Testis (tissue), 2 donors: ENCODE results near the gene LMLN.

Source experiments
- POLR2A ChIP-seq: fragments of 450-650 bp; IDR thresholded peaks from one replicate; pipeline ENCODE4 v1.6.1; 2017; ENCODE audit warnings: antibody characterized with exemption, mild to moderate bottlenecking, moderate library complexity
- TF ChIP-seq, protein P1 (sequence below), 3 experiments: fragments of 450-650 bp in 2 of 3; fragments of 200-600 bp in 1 of 3; sonication (generic) in 1 of 3; IDR thresholded peaks; one replicate each; pipeline ENCODE4 v1.5.1; 2016 to 2019; ENCODE audit warnings: antibody characterized with exemption in 3 of 3, mild to moderate bottlenecking in 2 of 3, moderate library complexity in 1 of 3

DNA sequence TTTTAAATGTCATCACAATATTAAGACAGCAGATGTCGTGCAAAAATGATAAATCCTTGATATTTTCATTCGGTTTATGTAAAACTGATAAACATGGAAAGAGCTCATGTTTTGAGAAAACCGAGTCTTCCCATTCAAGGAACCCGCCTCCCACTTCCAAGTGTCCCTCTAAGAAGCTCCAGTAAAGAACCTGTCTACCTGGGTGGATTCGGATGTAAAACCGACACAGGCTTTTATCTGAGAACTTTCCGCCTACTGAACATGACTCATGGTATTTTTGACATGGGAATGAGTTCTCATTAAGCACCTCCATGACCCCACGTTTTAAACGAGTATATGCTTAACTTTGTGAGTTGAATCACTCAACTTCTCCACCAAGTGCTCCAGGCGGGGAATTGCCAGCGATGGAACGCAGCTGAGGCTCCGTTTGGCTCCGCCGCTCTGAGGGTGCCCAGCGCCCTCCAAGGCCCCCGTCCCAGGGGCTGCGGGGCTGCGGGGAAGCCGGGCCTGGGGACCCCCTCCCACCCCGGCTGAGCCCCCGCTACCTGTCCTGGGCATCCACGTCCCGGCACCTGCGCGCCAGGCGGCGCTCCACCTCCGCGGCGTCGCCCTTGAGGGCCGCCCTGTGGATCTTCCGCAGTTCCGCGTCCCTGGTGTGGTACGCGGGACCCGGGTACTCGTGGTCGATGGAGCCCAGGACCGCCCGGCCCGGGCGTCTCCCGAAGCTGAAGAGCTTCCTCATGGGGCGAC lies 119.9 kb downstream of the LMLN start:
- TF ChIP-seq POLR2A: no peak
- TF ChIP-seq, protein P1, sequence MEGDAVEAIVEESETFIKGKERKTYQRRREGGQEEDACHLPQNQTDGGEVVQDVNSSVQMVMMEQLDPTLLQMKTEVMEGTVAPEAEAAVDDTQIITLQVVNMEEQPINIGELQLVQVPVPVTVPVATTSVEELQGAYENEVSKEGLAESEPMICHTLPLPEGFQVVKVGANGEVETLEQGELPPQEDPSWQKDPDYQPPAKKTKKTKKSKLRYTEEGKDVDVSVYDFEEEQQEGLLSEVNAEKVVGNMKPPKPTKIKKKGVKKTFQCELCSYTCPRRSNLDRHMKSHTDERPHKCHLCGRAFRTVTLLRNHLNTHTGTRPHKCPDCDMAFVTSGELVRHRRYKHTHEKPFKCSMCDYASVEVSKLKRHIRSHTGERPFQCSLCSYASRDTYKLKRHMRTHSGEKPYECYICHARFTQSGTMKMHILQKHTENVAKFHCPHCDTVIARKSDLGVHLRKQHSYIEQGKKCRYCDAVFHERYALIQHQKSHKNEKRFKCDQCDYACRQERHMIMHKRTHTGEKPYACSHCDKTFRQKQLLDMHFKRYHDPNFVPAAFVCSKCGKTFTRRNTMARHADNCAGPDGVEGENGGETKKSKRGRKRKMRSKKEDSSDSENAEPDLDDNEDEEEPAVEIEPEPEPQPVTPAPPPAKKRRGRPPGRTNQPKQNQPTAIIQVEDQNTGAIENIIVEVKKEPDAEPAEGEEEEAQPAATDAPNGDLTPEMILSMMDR (IDR thresholded peaks at IDR 0.05): no peak
